Fibroblast of the conjunctiva (primary cell): ENCODE results near the gene ABI1.

Experiments used
- DNase-seq: peaks from one replicate; pipeline ENCODE4 v3.0.0-alpha.2; 2010; ENCODE audit warnings: low read depth

Gene ABI1

DNA sequence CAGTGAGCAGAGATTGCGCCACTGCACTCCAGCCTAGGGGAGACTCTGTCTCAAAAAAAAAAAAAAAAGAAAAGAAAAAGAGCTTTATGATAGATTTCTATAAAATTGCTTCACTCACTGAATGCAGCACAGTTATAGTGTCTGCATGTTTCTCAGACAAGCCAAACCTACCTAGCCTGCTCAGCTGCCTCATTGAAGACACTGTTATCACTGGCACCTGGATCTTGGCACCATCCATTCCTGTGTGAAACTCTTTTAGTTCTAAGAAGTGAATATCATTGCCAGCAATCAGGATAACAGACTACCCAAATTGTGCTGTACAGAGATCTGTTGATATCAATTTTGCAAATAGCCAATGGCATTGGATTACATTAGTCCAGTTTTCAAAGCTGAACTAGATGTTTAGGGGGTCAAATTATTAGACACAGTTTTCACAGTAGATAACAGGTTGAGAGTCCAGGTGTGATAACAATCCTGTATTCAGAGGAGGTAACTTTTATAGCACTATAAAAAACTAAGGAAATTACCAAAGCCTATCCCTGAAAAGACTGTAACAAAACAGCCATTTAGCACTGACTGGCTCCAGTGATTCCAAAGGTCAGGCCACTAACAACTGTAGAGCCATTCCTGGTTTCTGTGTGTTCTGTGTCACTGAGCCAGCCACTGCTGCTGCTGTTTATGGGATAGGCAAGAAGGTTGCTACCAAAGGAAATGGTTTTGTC lies 146.2 kb downstream of the ABI1 start:
- DNase-seq = no peak

DNA sequence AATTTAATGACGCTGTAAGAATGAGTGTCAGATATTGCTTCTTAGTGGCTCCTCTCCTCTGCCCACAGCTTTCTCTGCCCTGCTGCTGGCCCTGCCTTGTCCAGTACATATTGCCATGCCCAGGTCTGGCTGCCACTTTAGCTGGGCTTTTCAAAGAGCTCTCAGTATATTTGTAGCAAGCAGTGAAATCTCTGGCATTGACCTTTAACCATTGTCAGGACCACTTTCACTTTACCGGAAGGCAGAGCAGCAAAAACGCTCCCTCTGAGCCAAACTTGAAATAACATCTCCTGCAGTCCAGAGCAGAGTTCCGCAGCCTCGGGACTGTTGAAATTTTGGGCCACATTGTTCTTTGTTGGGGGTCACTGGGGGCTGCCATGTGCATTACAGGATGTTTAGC lies 149.4 kb downstream of the ABI1 start:
- no peak for DNase-seq

DNA sequence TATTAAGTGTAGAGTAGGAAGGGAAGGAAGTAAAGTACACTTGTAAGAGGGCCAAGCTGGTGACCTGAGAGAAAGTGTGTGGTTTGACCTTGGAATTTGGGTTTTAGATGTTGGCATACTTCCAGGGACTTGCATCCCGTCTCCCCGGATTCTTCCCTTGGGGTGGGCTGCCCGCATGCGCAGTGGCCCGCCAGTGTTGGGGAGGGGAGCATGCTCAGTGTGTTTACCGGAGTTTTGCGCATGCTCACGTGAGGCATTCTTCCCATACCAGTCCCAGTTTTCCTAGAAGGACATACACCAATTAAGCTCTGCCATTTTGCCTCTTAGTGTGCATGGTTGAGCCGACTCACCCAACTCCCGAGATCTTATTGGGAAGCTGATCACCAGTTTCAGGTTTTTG lies 153.8 kb downstream of the ABI1 start:
- no peak for DNase-seq

DNA sequence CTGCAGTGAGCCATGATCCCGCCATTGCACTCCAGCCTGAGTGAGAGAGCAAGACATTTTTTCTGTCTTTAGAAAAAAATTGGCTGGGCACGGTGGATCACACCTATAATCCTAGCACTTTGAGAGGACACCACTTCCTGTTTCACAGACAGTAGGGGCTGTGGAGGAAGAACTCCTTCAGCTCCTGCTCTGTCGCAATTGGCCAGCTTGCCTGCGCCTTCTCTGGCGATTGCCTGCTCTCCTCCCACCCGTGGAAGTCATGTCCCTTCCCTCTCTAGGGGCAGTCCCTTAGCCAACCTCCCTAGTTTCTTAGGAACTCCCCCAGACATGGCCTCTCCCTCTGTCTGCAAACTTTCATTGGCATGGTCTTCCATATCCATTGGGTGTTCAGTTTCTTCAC lies 154.6 kb downstream of the ABI1 start:
- no peak for DNase-seq

DNA sequence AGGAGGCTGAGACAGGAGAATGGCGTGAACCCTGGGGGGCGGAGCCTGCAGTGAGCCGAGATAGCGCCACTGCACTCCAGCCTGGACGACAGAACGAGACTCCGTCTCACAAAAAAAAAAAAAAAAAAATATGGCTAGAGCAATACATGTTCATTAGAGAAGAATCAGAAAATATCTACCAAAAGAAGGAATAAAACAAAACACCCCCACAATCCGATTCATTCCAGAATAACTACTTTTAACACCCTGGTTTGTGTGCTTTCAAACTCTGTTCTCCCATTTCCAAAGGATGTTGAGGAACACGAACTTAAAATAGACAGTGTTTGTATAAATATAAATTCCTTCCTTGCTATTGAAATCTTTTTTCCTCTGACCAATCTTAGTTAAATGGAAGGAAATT lies 156.8 kb downstream of the ABI1 start:
- no peak for DNase-seq

DNA sequence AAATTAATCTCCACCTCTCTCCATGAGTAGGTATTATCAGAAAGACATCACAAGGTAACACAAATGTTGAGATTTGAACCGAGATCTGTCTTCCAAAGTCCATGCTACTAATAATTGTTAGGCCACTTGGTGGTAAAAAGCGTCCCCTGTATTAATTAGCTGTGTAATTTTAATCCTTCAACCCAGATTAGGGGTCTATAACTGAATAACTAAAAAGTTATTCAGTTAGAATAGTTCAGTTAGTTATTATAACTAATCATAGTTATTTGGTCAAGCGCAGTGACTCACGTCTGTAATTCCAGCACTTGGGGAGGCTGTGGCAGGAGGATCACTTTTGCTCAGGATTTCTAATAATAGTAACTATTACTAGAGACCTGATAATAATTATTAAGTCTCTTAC lies 157.7 kb downstream of the ABI1 start:
- DNase-seq = no peak

DNA sequence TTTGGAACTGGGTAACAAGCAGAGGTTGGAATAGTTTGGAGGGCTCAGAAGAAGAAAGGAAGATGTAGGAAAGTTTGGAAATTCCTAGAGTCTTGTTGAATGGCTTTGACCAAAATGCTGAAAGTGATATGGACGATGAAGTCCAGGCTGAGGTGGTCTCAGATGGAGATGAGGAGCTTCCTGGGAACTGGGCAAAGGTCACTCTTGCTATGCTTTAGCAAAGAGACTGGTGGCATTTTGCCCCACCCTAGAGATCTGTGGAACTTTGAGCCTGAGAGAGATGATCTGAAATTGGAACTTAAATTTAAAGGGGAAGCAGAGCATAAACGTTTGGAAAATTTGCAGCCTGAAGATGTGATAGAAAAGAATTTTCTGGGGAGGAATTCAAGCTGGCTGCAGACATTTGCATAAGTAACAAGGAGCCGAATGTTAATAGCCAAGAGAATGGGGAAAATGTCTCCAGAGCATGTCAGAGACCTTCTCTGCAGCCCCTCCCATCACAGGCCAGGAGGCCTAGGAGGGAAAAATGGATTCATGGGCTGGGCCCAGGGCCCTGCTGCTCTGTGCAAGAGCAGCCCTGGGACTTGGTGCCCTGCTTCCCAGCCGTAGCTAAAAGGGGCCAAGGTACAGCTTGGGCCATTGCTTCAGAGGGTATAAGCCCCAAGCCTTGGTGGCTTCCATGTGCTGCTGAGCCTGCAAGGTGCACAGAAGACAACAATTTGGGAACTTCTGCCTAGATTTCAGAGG lies 159.7 kb downstream of the ABI1 start:
- no peak for DNase-seq

DNA sequence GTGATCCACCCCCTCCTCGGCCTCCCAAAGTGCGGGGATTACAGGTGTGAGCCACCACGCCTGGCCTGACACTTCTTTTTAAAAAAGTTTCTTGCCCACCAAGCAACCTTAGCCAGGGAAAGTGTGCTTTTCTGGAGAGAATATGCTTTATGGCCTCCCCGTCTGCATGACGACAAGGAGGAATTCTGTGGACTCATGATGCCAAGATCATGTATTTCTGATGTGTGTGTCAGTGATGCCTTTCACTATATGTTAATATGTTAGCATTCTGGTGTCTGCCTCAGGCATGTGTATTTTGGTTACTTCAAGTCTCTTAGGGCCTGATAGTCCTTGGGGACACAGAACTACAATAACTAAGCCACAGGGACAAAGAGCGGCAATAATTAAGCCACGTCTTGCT lies 161.1 kb downstream of the ABI1 start:
- DNase-seq = no peak

DNA sequence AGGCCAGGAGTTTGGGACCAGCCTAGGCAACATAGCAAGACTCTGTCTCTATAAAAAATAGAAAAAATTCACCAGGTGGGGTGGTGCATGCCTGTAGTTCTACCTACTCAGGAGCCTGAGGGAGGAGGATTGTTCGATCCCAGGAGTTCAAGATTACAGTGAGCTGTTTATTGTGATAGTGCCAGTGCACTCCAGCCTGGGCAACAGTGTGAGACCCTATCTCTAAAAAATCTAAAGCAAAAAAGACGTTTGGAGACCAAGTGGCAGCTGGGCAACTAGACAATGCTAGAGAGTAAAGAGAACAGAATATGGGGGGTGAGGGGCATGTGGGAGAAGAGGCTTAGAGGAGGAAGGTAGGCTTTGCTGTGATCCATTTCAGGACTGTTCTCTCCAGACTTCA lies 161.8 kb downstream of the ABI1 start:
- no peak for DNase-seq

DNA sequence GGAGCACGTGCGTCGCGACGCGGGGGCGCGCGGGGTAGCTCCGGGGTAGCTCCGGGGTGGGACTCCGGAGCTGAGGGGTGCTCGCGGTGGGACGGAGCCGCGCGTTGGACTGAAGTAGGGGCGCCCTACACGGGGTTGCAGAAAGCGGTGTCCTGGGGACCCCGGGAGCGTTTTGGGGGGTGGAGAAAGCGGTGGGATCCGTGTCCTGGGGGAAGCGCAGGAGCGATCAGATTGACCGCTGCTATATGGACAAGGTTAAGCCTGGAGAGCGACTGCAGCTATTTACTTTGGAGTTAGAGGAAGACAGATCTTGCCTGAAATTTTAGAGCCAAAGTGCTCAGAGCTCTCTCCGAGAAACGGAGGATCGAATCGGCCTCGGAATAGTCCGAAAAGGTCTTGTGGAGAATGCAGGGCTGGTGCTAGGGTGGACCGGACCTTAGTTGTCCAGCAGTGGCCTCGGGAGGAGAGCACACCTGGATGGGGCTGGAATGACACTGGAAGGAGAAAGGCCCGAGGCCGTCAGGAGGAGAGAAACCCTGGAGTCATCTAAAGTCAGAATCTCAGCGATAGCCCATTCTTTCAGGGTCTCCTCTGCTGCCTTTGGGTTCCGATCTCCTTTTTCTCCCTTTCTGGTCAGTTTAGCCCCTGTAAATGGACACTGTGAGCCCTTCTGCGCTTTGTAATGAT lies 162.7 kb downstream of the ABI1 start:
- DNase-seq = no peak

DNA sequence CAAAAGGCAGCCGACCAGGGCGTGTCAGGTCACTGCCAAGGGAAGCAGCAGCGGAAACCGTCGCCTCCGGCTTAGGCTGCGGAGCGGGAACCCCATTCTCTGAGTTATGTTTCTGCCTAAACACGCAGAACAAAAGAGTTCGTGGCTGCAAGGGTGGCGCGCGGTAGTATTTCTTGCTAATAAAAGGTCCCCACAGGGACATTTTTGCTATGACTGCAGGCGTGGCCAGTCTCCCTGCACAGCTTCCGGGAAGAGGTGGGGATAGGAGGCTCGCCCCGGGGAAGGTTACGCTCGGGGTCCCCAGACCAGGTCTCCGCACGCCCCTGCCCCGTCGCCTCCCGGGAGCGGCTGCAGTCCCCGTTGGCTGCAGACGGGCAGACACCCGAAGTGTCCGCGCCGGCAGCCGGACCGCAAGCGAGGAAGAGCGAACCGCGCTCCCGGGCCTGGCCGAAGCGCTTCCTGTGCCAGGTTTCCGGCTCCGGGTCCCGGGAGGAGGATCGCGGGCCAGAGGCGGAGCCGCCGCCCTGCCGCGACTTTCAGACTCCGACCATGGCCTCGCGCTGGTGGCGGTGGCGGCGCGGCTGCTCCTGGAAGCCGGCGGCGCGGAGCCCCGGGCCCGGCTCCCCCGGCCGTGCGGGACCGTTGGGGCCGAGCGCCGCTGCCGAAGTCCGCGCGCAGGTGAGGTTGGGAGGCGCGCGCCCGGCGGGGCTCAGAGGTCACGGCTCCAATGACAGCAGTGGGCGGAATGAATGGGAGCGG lies 163.4 kb downstream of the ABI1 start, which contains the start of gene PDSS1:
PDSS1 (plus strand) TSS at position 539 of the 759 bp plus-strand sequence; CDS start at position 550, 11 bp downstream.
- peak; percentile 28 for DNase-seq

DNA sequence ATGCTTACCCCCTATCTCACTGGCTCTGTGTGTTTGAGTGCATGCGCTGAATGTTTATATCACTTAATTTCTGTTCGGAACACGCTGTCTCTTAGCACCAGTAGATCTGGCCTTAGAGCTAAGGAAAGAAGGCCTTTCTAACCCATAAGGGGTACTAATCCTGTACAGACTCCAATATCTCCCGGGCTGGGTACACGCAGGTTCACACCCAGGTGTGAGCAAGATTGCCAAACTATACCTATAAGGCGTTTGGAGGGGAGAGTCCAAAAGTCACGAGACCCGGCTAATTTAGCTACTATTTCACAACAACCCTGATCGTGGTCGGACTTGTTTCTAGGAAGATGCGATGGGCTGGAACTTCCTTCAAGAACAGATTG lies 164.0 kb downstream of the ABI1 start:
- DNase-seq = peak; percentile 18
